ENCODE results near the gene MS4A18.

DNA sequence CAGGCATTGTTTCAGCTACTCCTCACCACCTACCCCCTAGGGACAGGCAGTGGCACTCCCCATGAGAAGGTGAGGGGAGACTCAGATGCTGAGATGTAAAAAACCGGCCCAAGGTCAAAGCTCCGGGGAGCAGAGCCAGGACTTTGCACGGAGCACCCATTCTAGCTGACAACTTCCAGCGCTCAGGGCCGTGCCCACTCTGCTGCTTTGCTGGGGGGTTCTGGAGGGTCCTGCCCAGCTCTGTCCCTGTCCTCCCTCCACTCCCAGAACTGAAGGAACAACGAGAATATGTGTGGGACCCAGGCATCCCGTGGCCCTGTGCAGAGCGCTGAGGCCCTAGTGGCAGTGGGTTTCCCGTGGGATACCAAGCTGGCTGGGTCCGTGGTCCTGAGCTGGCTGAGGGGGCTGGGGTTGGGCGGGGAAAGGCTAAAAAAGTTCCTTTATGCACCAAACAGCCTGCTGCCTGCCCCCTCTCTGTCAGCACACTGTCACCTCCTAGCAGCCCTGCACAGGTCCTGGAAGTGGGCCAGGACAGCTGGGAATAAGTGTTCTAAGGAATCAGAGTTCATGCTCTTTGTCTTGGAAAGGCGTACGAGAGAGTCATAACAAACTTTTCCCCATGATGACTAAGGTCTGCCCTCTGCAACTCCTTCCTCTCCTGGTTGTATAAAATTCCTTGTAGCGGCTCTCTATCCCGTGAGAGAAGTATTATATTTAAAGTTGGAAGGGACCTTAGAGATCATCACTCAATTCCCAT is 62.5 kb downstream of the MS4A18 start:
- TF ChIP-seq CTCF (IDR thresholded peaks at IDR 0.05) (no peak), EP300 (IDR thresholded peaks at IDR 0.05) (no peak), POLR2AphosphoS5 (IDR thresholded peaks at IDR 0.05) (no peak), POLR2A (IDR thresholded peaks at IDR 0.05) (no peak)
